ENCODE measurements around the gene PLPP3.

DNA sequence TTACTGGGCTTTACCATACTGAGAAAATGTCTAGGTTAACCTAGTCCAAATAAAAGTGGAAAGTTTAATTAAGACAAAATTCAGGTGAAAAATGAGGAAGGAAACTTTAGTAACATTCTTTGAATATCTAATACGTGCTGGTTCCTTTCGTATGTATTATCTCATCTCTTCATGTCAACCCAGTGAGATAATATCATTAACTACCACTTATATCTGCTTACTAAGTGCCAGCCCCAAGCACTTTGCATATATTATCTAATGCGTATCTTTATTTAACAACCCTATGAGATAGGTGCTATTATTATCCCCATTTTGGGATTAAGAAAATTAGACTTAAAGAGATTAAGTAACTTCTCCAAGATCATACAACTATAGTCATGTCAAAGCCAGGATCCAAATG lies 12.5 kb upstream of the PLPP3 start:
- TF ChIP-seq POLR2AphosphoS5 (IDR thresholded peaks at IDR 0.05): no peak
- no peak for TF ChIP-seq EP300 (IDR thresholded peaks at IDR 0.05)

Measured in suprapubic skin (tissue), 4 donors.